Effector memory CD8-positive, alpha-beta T cell (primary cell): ENCODE measurements around the gene LEFTY2.
"Not testable (repeated sequence)": the region's sequence is repeated elsewhere in the genome, so short reads cannot be mapped to it uniquely, and the experiment has no call there.

Experiments used
- ATAC-seq: fragments of 150-1000 bp; cut with Tn5 transposase; replicated peaks from 2 replicates; pipeline ENCODE4 v1.10.0; 2021; ENCODE audit warnings: mild to moderate bottlenecking, moderate library complexity
- DNase-seq, 3 experiments: peaks; one replicate each; pipeline ENCODE4 v3.0.0; 2021
- H3K27ac Mint-ChIP-seq, 2 donors: one replicate each; pipeline ENCODE4 v1.8.0; 2022; ENCODE audit warnings: mild to moderate bottlenecking in 2 of 2, mixed read lengths in 2 of 2, moderate library complexity in 2 of 2
- H3K27me3 Mint-ChIP-seq, 2 donors: one replicate each; pipeline ENCODE4 v1.8.0; 2022; ENCODE audit warnings: mixed read lengths in 2 of 2
- H3K36me3 Mint-ChIP-seq: one replicate; pipeline ENCODE4 v1.8.0; 2022; ENCODE audit warnings: mild to moderate bottlenecking, moderate library complexity, mixed read lengths; ENCODE audit not compliant: insufficient read depth
- H3K4me1 Mint-ChIP-seq, 2 donors: one replicate each; pipeline ENCODE4 v1.8.0; 2022; ENCODE audit warnings: low read depth in 2 of 2, mixed read lengths in 2 of 2
- H3K4me3 Mint-ChIP-seq, 2 donors: one replicate each; pipeline ENCODE4 v1.8.0; 2022; ENCODE audit warnings: mild to moderate bottlenecking in 2 of 2, mixed read lengths in 2 of 2, moderate library complexity in 2 of 2
- H3K9me3 Mint-ChIP-seq, 2 donors: one replicate each; pipeline ENCODE4 v1.8.0; 2022; ENCODE audit warnings: mixed read lengths in 2 of 2

The LEFTY2 gene

DNA sequence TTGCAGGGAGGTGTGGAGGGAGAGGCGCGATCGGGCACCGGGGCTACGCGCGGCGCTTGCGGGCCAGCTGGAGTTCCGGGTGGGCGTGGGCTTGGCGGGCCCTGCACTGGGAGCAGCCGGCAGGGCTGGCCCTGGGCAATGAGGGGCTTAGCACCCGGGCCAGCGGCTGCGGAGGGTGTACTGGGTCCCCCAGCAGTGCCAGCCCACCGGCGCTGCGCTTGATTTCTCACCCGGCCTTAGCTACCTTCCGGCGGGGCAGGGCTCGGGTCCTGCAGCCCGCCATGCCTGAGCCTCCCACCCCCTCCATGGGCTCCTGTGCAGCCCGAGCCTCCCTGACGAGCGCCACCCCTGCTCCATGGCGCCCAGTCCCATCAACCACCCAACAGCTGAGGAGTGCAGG, 28.7 kb upstream of the LEFTY2 start:
- H3K36me3 Mint-ChIP-seq, ATAC-seq, DNase-seq, H3K4me3 Mint-ChIP-seq, H3K4me1 Mint-ChIP-seq, H3K27ac Mint-ChIP-seq, H3K27me3 Mint-ChIP-seq, H3K9me3 Mint-ChIP-seq: not testable (repeated sequence)

DNA sequence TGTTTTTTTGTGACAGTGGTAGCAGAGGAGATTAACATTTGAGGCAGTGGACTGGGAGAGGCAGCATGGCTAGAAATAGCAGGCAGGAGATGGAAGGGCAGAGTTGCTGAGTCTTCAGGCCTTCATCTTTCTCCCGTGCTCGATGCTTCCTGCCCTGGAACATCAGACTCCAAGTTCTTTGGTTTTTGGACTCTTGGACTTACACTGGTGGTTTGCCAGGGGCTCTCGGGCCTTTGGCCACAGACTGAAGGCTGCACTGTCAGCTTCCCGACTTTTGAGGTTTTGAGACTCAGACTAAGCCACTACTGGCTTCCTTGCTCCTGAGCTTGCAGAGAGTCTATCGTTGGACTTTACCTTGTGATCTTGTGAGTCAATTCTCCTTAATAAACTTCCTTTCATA, 24.2 kb upstream of the LEFTY2 start:
- peaks cover 3% of the 10 kb centered on the region for H3K36me3 Mint-ChIP-seq
- no peak overlapping the region for H3K27ac Mint-ChIP-seq
- peaks cover 3 to 4% of the 10 kb centered on the region in 2 donors for H3K4me1 Mint-ChIP-seq
- DNase-seq (no peak), ATAC-seq (no peak)
- H3K4me3 Mint-ChIP-seq: no peak overlapping the region
- H3K9me3 Mint-ChIP-seq: no peaks in the 10 kb centered on the region
- H3K27me3 Mint-ChIP-seq: peaks cover 11 to 16% of the 10 kb centered on the region in 2 donors

DNA sequence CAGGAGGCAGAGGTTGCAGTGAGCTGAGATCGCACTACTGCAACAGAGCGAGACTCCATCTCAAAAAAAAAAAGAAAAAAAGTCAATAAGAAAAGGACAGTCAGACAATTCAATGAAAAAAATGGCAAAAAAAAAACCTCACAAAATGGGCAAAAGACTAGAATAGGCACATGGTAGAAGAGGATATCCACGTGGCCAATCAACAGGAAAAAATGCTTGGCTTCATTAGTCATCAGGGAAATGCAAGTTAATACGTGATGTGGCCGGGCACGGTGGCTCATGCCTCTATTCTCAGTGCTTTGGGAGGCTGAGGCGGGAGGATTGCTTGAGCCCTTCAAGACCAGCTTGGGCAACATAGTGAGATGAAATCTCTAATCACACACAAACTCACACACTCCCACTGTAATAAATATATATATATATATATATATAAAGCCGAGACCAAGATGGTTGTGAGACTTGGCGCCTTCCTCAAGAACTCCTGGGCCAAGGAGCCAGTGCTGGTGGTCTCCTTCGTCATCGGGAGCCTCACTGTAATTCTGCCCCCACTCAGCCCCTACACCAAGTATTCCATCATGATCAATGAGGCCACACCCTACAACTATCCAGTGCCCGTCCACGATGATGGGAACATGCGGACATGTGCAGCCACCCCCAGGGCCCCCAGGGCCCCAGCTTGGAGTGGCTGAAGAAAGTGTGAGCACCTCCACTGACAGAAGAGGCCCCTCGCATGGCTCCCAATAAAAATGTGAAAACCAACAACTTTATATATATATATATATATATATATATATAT, 22.9 kb upstream of the LEFTY2 start:
- H3K36me3 Mint-ChIP-seq: peaks cover 3% of the 10 kb centered on the region
- no peak for ATAC-seq
- peaks cover 3 to 4% of the 10 kb centered on the region in 2 donors for H3K4me1 Mint-ChIP-seq
- no peak for DNase-seq
- peaks cover 11 to 16% of the 10 kb centered on the region in 2 donors for H3K27me3 Mint-ChIP-seq
- no peaks in the 10 kb centered on the region for H3K9me3 Mint-ChIP-seq
- H3K4me3 Mint-ChIP-seq: no peak overlapping the region
- H3K27ac Mint-ChIP-seq: no peak overlapping the region

DNA sequence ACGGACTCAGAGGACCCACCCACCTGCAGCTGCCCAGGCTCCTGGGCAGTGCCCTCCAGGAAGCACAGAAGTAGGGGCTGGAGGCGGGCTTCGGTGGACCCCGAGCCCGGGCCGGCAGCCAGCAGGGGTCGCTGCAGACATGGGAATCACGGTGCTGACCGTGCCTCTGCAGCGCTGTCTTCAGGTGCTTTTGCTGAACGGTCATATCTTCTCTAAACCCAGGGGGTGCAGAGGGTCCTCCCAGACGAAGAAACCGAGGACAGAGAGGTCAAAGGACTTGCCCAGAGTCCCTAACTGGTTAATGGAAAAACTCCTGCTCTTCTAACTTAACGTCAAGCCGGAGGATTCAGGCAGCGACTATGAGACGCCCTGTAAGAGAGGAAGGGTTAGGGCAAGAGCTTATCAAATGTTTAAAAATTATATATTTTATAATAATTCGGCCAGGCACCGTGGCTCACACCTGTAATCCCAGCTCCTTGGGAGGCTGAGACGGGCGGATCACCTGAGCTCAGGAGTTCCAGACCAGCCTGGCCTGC, 21.5 kb upstream of the LEFTY2 start:
- Mint-ChIP-seq H3K27me3 (peaks cover 16 to 19% of the 10 kb centered on the region in 2 donors), H3K9me3 (no peaks in the 10 kb centered on the region), H3K4me3 (no peak overlapping the region), H3K4me1 (peaks cover 3 to 4% of the 10 kb centered on the region in 2 donors), H3K36me3 (peaks cover 3% of the 10 kb centered on the region), H3K27ac (no peak overlapping the region)
- ATAC-seq (peak; percentile 74), DNase-seq (peak; percentile 46 to 51 (median 49))

DNA sequence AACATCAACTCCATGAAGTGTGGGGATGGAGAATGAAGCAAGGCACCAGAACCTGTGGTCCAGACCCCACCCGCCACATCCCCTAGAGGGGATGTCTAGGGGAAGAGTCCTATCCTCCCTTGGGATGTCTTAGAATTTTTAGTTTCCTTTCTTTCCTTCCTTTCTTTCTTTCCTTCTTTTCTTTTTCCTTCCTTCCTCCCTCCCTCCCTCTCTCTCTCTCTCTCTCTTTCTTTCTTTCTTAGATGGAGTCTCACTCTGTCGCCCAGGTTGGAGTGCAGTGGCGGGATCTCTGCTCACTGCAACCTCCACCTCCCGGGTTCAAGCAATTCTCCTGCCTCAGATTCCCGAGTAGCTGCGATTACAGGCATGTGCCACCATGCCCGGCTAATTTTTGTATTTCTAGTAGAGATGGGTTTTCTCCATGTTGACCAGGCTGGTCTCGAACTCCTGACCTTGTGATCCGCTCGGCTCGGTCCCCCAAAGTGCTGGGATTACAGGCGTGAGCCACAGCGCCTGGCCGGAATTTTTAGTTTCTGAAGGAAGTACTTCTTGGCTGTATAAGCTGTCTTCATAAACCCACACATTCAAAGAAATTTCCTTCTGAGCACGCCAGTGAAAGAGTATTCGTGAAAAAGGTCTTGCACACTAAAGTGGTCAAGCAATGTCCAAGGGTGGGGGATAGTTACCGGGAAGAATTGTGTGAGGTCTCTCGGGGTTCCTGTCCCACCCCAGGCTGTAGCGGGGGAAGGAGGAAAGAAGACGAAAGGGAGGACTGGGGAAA, 20.8 kb upstream of the LEFTY2 start:
- DNase-seq (no peak), ATAC-seq (no peak)
- Mint-ChIP-seq H3K4me3 (no peak overlapping the region), H3K9me3 (no peaks in the 10 kb centered on the region), H3K4me1 (peaks cover 3 to 4% of the 10 kb centered on the region in 2 donors), H3K36me3 (peaks cover 5% of the 10 kb centered on the region), H3K27me3 (peaks cover 12 to 23% of the 10 kb centered on the region in 2 donors), H3K27ac (no peak overlapping the region)

DNA sequence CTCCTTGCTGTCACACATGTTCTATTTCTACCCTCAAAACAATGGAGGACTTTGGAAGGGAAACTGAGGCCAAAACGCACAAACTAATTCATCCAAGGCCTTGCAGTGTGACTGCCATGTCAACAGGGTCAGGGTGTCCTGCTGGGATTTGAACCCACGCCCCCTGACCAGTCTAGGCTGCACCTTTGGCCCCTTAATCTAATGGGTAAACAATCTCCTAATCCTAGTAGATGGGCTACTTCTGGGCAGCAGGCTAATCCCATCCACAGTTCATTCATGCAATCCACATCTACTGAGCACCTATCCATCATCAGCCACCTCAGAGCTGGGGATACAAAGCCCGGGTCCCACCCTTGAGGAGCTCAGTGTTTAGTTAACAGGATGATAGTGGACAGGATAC, 17.0 kb upstream of the LEFTY2 start:
- no peak overlapping the region for H3K27ac Mint-ChIP-seq
- no peak overlapping the region for H3K4me3 Mint-ChIP-seq
- H3K27me3 Mint-ChIP-seq: peaks cover 19 to 44% of the 10 kb centered on the region in 2 donors
- H3K36me3 Mint-ChIP-seq: peaks cover 3% of the 10 kb centered on the region
- no peak for ATAC-seq
- no peak for DNase-seq
- H3K4me1 Mint-ChIP-seq: peaks cover 3 to 4% of the 10 kb centered on the region in 2 donors
- H3K9me3 Mint-ChIP-seq: no peaks in the 10 kb centered on the region

DNA sequence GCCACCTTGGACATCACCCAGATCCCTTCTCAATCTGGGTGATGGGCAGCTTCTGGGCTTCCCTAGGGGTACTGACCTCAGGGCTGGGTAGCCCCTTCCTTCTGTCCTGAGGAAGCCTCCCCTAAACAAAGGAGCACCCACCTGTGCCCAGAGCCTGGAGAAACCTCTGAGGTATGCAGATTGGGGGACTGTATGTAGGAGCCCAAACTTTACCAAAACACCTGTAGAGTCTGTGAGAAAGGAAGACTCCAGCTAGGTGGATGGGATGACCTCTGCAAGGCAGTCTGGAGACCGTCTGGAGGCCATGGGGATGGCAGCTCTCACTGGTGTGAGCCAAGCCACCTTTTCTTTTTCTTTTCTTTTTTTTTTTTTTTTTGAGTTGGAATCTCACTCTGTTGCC, 13.7 kb upstream of the LEFTY2 start:
- Mint-ChIP-seq H3K4me3 (no peak overlapping the region), H3K36me3 (peaks cover 3% of the 10 kb centered on the region), H3K9me3 (no peaks in the 10 kb centered on the region), H3K27ac (no peak overlapping the region), H3K27me3 (peaks cover 28 to 64% of the 10 kb centered on the region in 2 donors), H3K4me1 (peaks cover 0 to 1% of the 10 kb centered on the region in 2 donors)
- DNase-seq (no peak), ATAC-seq (no peak)

DNA sequence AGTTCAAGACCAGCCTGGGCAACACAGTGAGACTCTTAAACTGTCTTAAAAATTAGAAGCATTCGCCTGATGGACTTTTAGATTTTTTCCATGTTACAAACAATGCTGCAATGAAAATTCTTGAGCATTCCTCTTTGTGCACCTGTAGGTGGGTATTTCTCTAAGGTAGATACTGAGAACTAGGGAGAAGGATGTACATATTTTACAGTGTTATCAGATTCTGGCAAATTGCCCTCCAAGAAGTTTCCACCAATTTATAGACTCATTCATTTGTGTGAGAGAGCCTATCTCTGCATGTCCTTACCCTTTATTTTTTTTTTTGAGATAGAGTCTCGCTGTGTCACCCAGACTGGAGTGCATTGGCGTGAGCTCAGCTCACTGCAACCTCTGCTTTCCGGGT, 12.3 kb upstream of the LEFTY2 start:
- Mint-ChIP-seq H3K36me3 (peaks cover 3% of the 10 kb centered on the region), H3K4me1 (peaks cover 0 to 1% of the 10 kb centered on the region in 2 donors), H3K27me3 (peaks cover 39 to 76% of the 10 kb centered on the region in 2 donors), H3K4me3 (no peak overlapping the region), H3K9me3 (no peaks in the 10 kb centered on the region), H3K27ac (no peak overlapping the region)
- no peak for DNase-seq
- no peak for ATAC-seq

DNA sequence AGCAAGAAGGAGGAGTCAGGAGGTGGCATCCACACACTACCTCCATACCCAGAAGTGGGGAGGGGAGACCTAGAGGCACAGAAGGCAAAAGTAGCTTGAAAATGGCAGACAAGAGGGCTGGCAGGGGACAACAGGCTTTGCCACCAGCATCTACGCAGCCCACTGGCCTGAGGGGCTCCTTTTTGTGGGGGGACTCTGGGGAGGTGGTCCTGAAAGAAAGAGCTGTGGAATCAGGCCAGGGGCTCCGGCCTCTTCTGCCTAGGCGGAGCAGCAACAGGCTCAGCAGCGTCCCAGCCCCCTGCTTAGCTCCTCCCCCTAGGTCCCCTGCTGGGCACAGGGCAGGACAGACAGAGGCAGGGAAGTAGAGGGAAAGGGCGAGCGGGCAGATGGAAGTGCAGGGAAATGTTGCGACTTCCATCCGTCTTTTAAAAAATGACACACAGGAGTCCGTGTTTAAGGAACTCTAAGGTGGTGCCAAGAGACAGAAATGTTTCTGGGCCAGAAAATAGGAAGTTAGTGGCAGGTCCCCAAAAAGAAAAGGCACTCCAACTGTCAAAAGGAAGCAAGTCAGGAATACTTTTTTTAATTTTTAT, 10.0 kb upstream of the LEFTY2 start:
- DNase-seq (no peak), ATAC-seq (no peak)
- Mint-ChIP-seq H3K4me1 (peaks cover 0 to 1% of the 10 kb centered on the region in 2 donors), H3K27ac (peak overlapping the region in 1 of 2 donors; percentile 20), H3K36me3 (no peaks in the 10 kb centered on the region), H3K27me3 (peaks cover 39 to 66% of the 10 kb centered on the region in 2 donors), H3K4me3 (no peak overlapping the region), H3K9me3 (no peaks in the 10 kb centered on the region)

DNA sequence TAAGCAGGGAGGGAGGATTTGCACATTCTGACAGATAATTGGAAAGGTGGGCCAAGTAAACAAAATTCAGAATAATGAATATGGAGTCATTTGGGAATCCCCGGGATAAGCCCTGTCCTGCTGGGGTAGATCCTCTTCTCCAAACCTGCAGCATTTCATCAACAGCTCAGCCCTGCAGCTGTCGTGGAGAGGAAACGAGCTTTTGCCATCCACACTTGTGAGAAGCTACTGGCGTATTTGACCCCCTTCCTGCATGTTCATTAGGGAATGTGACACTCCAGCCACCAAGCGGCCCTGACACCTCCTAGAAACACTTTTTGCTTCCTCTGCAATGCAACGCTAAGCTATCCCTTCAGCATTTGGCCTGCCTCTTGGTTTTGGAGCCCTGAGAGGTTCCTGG, 8.0 kb upstream of the LEFTY2 start:
- Mint-ChIP-seq H3K4me1 (peaks cover 10 to 12% of the 10 kb centered on the region in 2 donors), H3K27me3 (peaks cover 31 to 57% of the 10 kb centered on the region in 2 donors), H3K4me3 (no peak overlapping the region), H3K9me3 (no peaks in the 10 kb centered on the region), H3K36me3 (no peaks in the 10 kb centered on the region), H3K27ac (no peak overlapping the region)
- ATAC-seq (no peak), DNase-seq (no peak)

DNA sequence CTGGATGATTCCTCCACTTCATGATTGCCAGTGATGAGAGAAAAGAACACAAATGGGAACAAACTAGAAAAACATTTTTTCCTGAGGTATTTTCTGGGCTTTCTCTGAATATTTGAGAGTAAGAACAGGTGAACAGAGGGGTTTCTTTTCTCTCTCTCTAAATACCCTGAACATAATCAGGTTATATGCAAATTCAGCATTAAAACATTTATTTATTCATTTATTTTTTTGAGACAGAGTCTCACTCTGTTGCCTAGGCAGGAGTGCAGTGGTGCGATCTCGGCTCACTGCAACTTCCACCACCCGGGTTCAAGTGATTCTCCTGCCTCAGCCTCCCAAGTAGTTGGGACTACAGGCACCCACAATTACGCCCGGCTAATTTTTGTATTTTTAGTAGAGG, 5.8 kb upstream of the LEFTY2 start:
- Mint-ChIP-seq H3K27me3 (peaks cover 26 to 40% of the 10 kb centered on the region in 2 donors), H3K4me3 (no peak overlapping the region), H3K4me1 (peaks cover 11 to 13% of the 10 kb centered on the region in 2 donors), H3K9me3 (no peaks in the 10 kb centered on the region), H3K27ac (no peak overlapping the region), H3K36me3 (no peaks in the 10 kb centered on the region)
- DNase-seq: no peak
- no peak for ATAC-seq

DNA sequence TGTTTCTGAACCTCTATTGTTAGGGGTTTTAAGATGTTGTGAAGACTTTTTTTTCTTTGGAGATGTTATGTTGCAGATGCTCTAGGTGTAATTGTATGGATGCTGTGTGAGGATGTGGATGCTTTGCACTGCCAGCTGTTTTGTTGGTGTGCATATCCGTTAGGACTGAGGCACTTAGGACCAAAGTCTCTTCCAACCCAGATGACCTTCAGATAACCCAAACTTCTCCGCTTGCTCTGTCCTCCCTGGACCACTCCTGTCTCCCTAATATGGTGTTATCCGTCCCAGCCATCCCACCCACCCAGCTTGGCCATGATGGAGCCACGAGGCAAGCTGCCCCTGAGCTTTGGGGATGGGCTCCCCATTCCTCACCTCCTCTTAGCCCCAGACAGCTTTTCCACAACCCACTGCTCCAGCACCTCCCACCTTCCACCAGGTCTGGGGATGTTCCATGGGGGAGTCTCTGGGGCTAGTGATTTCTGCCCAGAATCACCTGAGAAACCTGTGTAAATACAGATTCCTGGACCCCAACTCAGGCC, 5.1 kb upstream of the LEFTY2 start:
- Mint-ChIP-seq H3K27ac (no peak overlapping the region), H3K27me3 (peaks cover 23 to 33% of the 10 kb centered on the region in 2 donors), H3K4me3 (no peak overlapping the region), H3K36me3 (no peaks in the 10 kb centered on the region), H3K4me1 (peaks cover 11 to 13% of the 10 kb centered on the region in 2 donors), H3K9me3 (no peaks in the 10 kb centered on the region)
- ATAC-seq: no peak
- no peak for DNase-seq

DNA sequence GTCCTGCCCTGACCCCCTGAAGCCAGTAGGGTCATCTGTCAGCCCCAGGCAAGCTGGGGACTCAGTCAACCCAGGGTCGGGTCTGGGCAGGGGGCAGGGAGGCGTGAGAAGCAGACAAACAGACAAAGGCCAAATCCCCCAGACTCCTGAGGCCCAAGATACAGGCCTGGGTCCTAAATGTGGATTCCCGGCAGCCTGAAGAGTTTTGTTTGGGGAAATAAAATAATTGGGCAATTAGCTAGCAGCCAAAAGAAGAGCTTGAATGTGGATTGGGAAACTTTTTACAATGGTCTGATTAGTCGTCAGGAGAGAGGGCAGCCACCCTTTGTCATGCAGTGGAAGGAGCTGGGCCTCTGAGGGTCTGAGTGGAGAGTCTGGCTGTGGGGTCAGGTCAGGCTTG, 4.5 kb upstream of the LEFTY2 start:
- Mint-ChIP-seq H3K27ac (no peak overlapping the region), H3K9me3 (no peaks in the 10 kb centered on the region), H3K4me1 (peaks cover 9 to 13% of the 10 kb centered on the region in 2 donors), H3K4me3 (no peak overlapping the region), H3K36me3 (no peaks in the 10 kb centered on the region), H3K27me3 (peaks cover 18 to 30% of the 10 kb centered on the region in 2 donors)
- no peak for DNase-seq
- ATAC-seq: no peak
